ENCODE results near the gene PPIL3.

DNA sequence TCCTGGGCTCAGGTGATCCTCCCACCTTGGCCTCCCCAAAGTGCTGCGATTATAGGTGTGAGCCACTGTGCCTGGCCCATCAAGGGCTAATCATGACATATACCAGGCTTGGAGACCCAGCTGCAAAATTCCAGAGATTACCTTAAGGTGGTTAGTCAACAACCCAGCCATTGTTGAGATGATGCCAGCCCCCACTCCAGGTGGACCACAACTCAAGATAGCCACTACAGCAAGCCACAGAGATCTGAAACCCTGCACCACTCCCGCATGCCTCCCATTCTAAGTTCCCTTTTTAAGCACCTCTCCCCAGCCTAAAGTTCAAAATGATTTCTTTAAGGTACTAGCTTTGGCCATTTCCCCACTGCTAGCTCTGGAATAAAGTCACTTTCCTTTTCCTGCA is 19.9 kb downstream of the PPIL3 start:
- TF ChIP-seq, protein P1, sequence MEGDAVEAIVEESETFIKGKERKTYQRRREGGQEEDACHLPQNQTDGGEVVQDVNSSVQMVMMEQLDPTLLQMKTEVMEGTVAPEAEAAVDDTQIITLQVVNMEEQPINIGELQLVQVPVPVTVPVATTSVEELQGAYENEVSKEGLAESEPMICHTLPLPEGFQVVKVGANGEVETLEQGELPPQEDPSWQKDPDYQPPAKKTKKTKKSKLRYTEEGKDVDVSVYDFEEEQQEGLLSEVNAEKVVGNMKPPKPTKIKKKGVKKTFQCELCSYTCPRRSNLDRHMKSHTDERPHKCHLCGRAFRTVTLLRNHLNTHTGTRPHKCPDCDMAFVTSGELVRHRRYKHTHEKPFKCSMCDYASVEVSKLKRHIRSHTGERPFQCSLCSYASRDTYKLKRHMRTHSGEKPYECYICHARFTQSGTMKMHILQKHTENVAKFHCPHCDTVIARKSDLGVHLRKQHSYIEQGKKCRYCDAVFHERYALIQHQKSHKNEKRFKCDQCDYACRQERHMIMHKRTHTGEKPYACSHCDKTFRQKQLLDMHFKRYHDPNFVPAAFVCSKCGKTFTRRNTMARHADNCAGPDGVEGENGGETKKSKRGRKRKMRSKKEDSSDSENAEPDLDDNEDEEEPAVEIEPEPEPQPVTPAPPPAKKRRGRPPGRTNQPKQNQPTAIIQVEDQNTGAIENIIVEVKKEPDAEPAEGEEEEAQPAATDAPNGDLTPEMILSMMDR (IDR thresholded peaks at IDR 0.05), result no peak
- no peak for TF ChIP-seq POLR2A (IDR thresholded peaks at IDR 0.05)
